GM13977 (cell line): ENCODE data around the gene NPAS3.

ENCODE experiments used
- DNase-seq: peaks from one replicate; pipeline ENCODE4 v3.0.0; 2012; ENCODE audit warnings: low spot score
- in situ Hi-C: fragments of 300-500 bp; cut with MboI; formaldehyde crosslinking; loops from one replicate; pipeline ENCODE4 v1.12.0; 2022; ENCODE audit warnings: low sequenced_read_pairs, low pct_unique_long_range_greater_than_20kb, mixed read lengths, inconsistent platforms; ENCODE audit not compliant: unreplicated experiment
- TF ChIP-seq, protein P1 (sequence below): IDR thresholded peaks from 2 replicates; pipeline ENCODE4 v1.5.1; 2012; ENCODE audit warnings: mild to moderate bottlenecking, control low read depth; ENCODE audit not compliant: insufficient read depth; ENCODE audit errors: extremely low read depth, missing control alignments

The NPAS3 gene

GRCh38 chr14:33836900-33837577 lies 898.4 kb downstream of the NPAS3 start:
- TF ChIP-seq, protein P1, sequence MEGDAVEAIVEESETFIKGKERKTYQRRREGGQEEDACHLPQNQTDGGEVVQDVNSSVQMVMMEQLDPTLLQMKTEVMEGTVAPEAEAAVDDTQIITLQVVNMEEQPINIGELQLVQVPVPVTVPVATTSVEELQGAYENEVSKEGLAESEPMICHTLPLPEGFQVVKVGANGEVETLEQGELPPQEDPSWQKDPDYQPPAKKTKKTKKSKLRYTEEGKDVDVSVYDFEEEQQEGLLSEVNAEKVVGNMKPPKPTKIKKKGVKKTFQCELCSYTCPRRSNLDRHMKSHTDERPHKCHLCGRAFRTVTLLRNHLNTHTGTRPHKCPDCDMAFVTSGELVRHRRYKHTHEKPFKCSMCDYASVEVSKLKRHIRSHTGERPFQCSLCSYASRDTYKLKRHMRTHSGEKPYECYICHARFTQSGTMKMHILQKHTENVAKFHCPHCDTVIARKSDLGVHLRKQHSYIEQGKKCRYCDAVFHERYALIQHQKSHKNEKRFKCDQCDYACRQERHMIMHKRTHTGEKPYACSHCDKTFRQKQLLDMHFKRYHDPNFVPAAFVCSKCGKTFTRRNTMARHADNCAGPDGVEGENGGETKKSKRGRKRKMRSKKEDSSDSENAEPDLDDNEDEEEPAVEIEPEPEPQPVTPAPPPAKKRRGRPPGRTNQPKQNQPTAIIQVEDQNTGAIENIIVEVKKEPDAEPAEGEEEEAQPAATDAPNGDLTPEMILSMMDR = no peak
- no peak for DNase-seq
- in situ Hi-C loops = loop anchor here (25.0 kb wide), 2 partner anchors 250 to 400 kb away; no protein-coding TSS in a partner anchor

DNA sequence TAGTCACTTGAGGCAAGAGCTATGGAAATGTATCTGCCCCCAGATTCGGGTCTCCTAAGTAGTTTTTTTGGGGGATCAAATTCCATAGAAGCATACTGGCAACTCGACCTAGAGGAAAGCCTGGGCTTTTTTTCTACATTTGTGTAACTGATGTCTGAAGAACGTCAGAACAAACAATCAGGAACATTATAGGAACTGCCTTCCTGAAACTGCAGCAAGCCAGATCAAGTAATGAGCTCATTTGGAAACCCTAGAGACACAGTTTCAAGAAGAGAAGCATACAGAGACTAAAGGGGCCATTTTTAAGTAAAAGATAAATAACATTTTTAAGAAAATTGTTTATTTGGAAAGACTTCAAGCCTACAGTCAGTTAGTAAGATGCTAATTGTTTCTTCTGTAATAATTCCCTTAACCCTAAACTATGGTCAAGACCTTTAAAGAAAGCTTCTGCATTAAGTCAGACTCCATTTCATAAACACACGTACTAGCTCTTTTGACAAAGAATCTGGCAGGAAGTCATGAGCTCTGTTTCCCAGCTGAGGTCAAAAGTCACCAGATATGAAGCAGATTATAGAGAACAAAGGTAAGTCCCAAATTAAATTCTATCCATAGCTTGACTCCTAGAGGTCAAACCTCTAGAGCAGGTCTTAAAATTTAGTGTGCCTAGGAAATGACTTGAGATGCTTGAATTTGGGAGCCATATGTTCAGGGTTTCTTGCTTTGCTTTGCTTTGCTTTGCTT lies 899.4 kb downstream of the NPAS3 start:
- TF ChIP-seq, protein P1 = no peak
- in situ Hi-C loops = loop anchor here (25.0 kb wide), 2 partner anchors 249 to 399 kb away; no protein-coding TSS in a partner anchor
- DNase-seq = no peak

DNA sequence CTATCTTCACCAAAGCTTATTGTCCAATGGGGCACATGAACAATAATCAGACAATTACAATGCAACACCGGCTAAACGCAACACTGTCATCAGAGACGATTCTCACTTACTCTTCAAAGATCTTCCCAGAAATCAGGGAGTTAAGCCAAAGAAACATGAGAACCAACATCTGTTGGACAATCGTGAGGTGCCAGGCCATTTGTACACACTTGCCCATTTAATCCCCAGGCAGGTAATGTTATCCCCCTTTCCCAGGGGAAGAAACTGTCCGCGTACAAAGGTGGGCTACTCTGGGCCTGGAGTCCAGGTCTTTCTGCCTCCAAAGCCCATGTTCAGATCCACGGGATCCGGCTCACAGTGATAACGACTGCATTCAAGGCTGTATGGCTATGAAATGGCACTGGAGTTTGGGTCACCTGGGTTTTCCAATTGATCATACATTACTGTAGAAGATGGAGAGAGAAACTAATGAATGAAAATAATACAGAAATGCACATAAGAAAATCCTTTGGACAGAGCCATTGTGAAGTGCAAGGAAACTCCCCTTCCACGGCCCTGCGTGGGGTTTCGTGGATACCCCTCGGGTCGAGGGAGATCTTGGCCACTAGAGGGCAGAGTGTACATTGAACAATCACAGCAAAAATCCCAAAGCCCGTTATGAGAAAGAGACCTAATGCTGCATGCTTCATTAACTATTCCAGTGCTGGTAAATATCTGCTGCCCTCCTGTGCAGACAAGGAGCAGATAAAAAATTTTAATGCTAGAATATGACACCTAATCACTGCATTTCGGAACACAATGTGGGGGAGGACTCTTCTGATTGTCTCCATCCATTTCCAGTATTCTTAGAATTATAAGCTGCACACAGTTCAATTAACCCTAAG lies 900.8 kb downstream of the NPAS3 start:
- DNase-seq = peak; percentile 50
- TF ChIP-seq, protein P1 = peak; percentile 76
- in situ Hi-C loops = loop anchor here (25.0 kb wide), 2 partner anchors 248 to 398 kb away; no protein-coding TSS in a partner anchor

GRCh38 chr14:33840797-33841196 lies 902.1 kb downstream of the NPAS3 start:
- TF ChIP-seq, protein P1 = no peak
- in situ Hi-C loops = loop anchor here (25.0 kb wide), 2 partner anchors 247 to 397 kb away; no protein-coding TSS in a partner anchor
- DNase-seq = no peak

DNA sequence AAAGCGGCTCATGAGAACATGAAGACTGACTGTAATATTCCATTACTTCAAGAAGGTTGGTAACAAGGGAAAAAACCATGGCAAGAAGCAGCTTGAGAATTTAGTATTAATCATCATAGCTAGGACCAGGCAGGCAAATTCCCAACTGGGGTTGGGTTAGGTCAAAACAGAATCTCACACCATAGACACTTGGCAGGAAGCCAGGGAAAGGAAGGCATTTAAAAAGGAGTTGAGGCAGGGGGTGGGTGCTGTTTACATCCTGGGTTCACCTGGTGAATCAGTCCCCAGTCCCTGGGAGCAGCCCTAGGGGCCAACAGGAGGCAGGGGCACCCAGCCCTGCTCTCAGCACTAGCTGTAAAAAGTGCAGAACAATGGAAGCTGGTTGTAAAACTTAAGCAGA lies 903.6 kb downstream of the NPAS3 start:
- TF ChIP-seq, protein P1 = no peak
- DNase-seq = no peak
- in situ Hi-C loops = loop anchor here (25.0 kb wide), 2 partner anchors 245 to 395 kb away; no protein-coding TSS in a partner anchor

- in situ Hi-C loops = loop anchor here (25.0 kb wide), 2 partner anchors 243 to 393 kb away; no protein-coding TSS in a partner anchor
- TF ChIP-seq, protein P1 = no peak
- DNase-seq = no peak
Observed at GRCh38 chr14:33844118-33844517, 905.4 kb downstream of the NPAS3 start.
